ENCODE measurements around the gene DNLZ.

- TF ChIP-seq CTCF (conservative IDR thresholded peaks at IDR 0.05 in 1 of 2, IDR thresholded peaks at IDR 0.05 in 1 of 2; ENCODE audit: low read depth in 1 of 2, low read length in 2 of 2) (peak; percentile 47 to 82), EZH2 (IDR thresholded peaks at IDR 0.05; ENCODE audit: low read length, missing control alignments) (no peak)
Measured at GRCh38 chr9:136400038-136400834, 36.7 kb upstream of the DNLZ start, which contains the start of gene SNAPC4.

Measured in fibroblast of lung (primary cell).